NOMO-1 treated with DMSO at 0.1 percent for 48 hours (cell line): ENCODE results near the gene DCTN3.

Experiments
- DNase-seq: peaks from one replicate; lab custom pipeline; 2025; ENCODE audit not compliant: unreplicated experiment; lab: John Stamatoyannopoulos, UW

Gene DCTN3

GRCh38 chr9:34591248-34591916 lies 28.9 kb downstream of the DCTN3 start:
- peak; percentile 64 for DNase-seq

- DNase-seq = no peak
These were observed 29.7 kb downstream of the DCTN3 start for GRCh38 chr9:34590381-34591247.

GRCh38 chr9:34589636-34590380 lies 30.5 kb downstream of the DCTN3 start, which contains the start of gene CNTFR:
Gene CNTFR, minus strand, starts transcription at chr9:34589724. Its CDS starts 20,743 bp downstream, at chr9:34568981.
- DNase-seq = no peak

GRCh38 chr9:34588671-34589635 lies 31.3 kb downstream of the DCTN3 start:
- DNase-seq = no peak

- DNase-seq = no peak
These were observed 33.0 kb downstream of the DCTN3 start for GRCh38 chr9:34587271-34587670.

GRCh38 chr9:34585946-34586669 lies 34.2 kb downstream of the DCTN3 start:
- no peak for DNase-seq

- DNase-seq = no peak
These were observed 35.3 kb downstream of the DCTN3 start for GRCh38 chr9:34584970-34585369.

- no peak for DNase-seq
These were observed 37.5 kb downstream of the DCTN3 start for GRCh38 chr9:34582787-34583186.

GRCh38 chr9:34581318-34581717 lies 39.0 kb downstream of the DCTN3 start:
- DNase-seq = no peak

- no peak for DNase-seq
These were observed 39.9 kb downstream of the DCTN3 start for GRCh38 chr9:34580358-34580757.

GRCh38 chr9:34579808-34580163 lies 40.5 kb downstream of the DCTN3 start:
- DNase-seq = no peak

- DNase-seq = no peak
These were observed 41.0 kb downstream of the DCTN3 start for GRCh38 chr9:34579104-34579807.

GRCh38 chr9:34578241-34579103 lies 41.8 kb downstream of the DCTN3 start:
- no peak for DNase-seq

- DNase-seq = no peak
These were observed 42.7 kb downstream of the DCTN3 start for GRCh38 chr9:34577400-34578240.

GRCh38 chr9:34576597-34577399 lies 43.5 kb downstream of the DCTN3 start:
- DNase-seq = no peak

- no peak for DNase-seq
These were observed 44.3 kb downstream of the DCTN3 start for GRCh38 chr9:34575862-34576596.
